ENCODE measurements around the gene HOXD3. TPM values are rescaled to one million over a fixed set of nuclear protein-coding genes. Genes with fewer than 3 reads are reported as not detected.

The HOXD3 gene
- total and polyA plus RNA-seq, 2 of the 8 experiments (the other 6 are each of a cell fraction or from before 2014, with no cell fraction given): not detected

DNA sequence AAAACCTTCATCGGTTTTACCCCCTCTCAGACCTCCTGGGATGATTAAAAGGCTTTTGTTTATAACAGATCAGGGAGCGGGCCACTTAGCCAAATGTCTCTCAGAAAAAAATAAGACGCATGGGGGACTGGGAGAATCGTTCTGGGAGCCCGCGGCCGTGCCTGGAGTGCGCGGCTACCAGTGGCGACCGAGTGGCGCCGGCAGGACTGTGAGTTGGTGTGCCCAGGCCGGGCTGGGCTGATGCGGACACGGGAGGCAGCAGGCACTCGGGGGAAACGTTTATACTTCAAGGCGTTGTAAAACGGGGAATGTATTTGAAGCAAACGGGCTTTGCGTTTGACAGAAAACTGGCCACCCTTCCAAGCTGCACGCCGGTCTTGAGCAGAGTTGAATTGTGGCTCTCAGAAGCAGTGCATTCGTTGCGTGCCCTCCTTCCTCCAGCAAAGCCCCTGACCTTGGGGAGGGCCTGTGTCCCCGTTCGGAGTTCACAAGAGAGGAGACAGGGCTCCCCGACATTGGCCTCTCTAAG lies 45.2 kb upstream of the HOXD3 start:
- Histone ChIP-seq H2BK120ac (replicated peaks; ENCODE audit: low read depth, low read length) (no peak overlapping the region), H3K9ac (replicated peaks in 1 of 4; ENCODE audit: extremely low read depth in 1 of 4, low read depth in 3 of 4, low read length in 3 of 4) (no peak overlapping the region), H3K18ac (ENCODE audit: extremely low read depth, low read length) (no peak overlapping the region), H4K20me1 (replicated peaks in 1 of 2; ENCODE audit: control insufficient read depth in 1 of 2, insufficient read depth in 2 of 2, low read length in 2 of 2) (peaks cover 19 to 31% of the 10 kb centered on the region in 2 experiments), H2BK12ac (ENCODE audit: low read depth, low read length) (peak overlapping the region; percentile 75; the same call in 1 of the 2 replicates), H3K36me3 (ENCODE audit: control insufficient read depth in 2 of 4, insufficient read depth in 4 of 4, low read length in 3 of 4) (peaks cover 0 to 11% (median 0%) of the 10 kb centered on the region in 4 experiments; a peak in 1 of 8 replicates), H2BK15ac (ENCODE audit: low read length) (no peak overlapping the region), H2AFZ (ENCODE audit: low read length) (no peak overlapping the region), H3K27ac (ENCODE audit: low read depth, low read length) (no peak overlapping the region), H3K79me1 (ENCODE audit: low read depth, low read length) (no peaks in the 10 kb centered on the region), H3K23me2 (ENCODE audit: low read depth, low read length) (no peaks in the 10 kb centered on the region), H3K56ac (replicated peaks; ENCODE audit: insufficient read length, low read depth, low read length) (no peak overlapping the region), H3K79me2 (ENCODE audit: control insufficient read depth in 1 of 2, insufficient read depth in 2 of 2, low read length in 2 of 2) (no peaks in the 10 kb centered on the region), H3K9me3 (ENCODE audit: insufficient read depth in 2 of 2, low read depth in 1 of 2, low read length in 1 of 2) (peaks cover 0 to 10% of the 10 kb centered on the region in 2 experiments; a peak in 2 of 4 replicates), H2AK5ac (ENCODE audit: low read depth, low read length) (no peak overlapping the region), H3K4me3 (ENCODE audit: extremely low read depth in 1 of 4, insufficient read depth in 2 of 4, low read depth in 3 of 4, low read length in 4 of 4) (no peak overlapping the region), H3K23ac (ENCODE audit: insufficient read length) (no peak overlapping the region), H4K91ac (replicated peaks; ENCODE audit: insufficient read length, low read length) (no peak overlapping the region), H4K8ac (ENCODE audit: extremely low read depth, insufficient read depth, low read length) (no peak overlapping the region), H3K4ac (replicated peaks; ENCODE audit: insufficient read length, low read depth, low read length) (no peak overlapping the region), H3K4me2 (ENCODE audit: insufficient read depth in 1 of 2, low read depth in 2 of 2, low read length in 2 of 2) (no peak overlapping the region), H4K5ac (ENCODE audit: insufficient read length, low read depth, low read length) (no peak overlapping the region), H3K4me1 (replicated peaks in 1 of 4; ENCODE audit: control insufficient read depth in 3 of 4, insufficient read depth in 4 of 4, low read length in 3 of 4) (peaks cover 0 to 10% (median 2%) of the 10 kb centered on the region in 4 experiments; a peak in 5 of 7 replicates), H2BK20ac (ENCODE audit: low read length) (no peak overlapping the region), H3K14ac (ENCODE audit: insufficient read length) (no peak overlapping the region), H2BK5ac (ENCODE audit: low read depth, low read length) (no peak overlapping the region), H3K27me3 (replicated peaks in 1 of 4; ENCODE audit: control insufficient read depth in 3 of 4, extremely low read depth in 1 of 4, insufficient read depth in 3 of 4, low read length in 3 of 4) (peaks cover 96 to 99% (median 98%) of the 10 kb centered on the region in 4 experiments)
- POLR2A ChIA-PET (ENCODE audit: partially characterized antibody): no interaction called here
- CTCF ChIA-PET (ENCODE audit: partially characterized antibody): interaction anchor here (0.6 to 5.4 kb wide), 16 partner anchors 9 to 1116 kb away, joined by 3 to 42 read pairs (median 4); partner anchors contain the start of genes EVX2 and HOXD9
- FAIRE-seq (no peak), DNase-seq (ENCODE audit: low read depth in 1 of 2, low spot score in 2 of 2) (no peak)
- TF ChIP-seq POLR2AphosphoS5 (IDR thresholded peaks at IDR 0.05; ENCODE audit: low read depth, low read length): no peak
- TF ChIP-seq CBX8 (IDR thresholded peaks at IDR 0.05; ENCODE audit: borderline replicate concordance, low read depth, low read length): peak; percentile 63; the same call in 1 of the 2 replicates
- 15% methylated on average over 28 of the region's 29 CpGs; no CpG with 5 or more reads in 1 of the 2 experiments for WGBS, 2 experiments (ENCODE audit: extremely low coverage in 1 of 2, insufficient coverage in 1 of 2, insufficient read length in 1 of 2, insufficient replicate concordance in 2 of 2, low coverage in 1 of 2, low lambda C conversion rate in 2 of 2, missing lambda C conversion rate in 1 of 2)
